ENCODE measurements around the gene NUDT5. TPM values are rescaled to one million over a fixed set of nuclear protein-coding genes. Genes with fewer than 3 reads are reported as not detected.

NUDT5 gene
- 42.3 TPM for total RNA-seq

GRCh38 chr10:12195603-12196506 is at the start of gene NUDT5, which contains the start of gene CDC123:
NUDT5 (minus strand) TSS chr10:12195891; CDS start chr10:12186291, 9,600 bp downstream.
CDC123 (plus strand) TSS chr10:12196188; CDS start chr10:12196246, 58 bp downstream.

GRCh38 chr10:12129222-12130111 is 66.2 kb downstream of the NUDT5 start, which contains the start of gene SEC61A2:
SEC61A2 (plus strand) TSS chr10:12129677; CDS start chr10:12129788, 111 bp downstream.

Other genes with a start within 250 kb of the NUDT5 start
- 44.3 TPM for gene UPF2, start 153.1 kb downstream of the NUDT5 start, total RNA-seq
- gene DHTKD1, start 126.9 kb downstream of the NUDT5 start, total RNA-seq, result 41.7 TPM
- 35.6 TPM for gene SEC61A2, start 66.2 kb downstream of the NUDT5 start, total RNA-seq
- gene CDC123, start 297 bp upstream of the NUDT5 start, total RNA-seq, result 55.3 TPM
- gene CAMK1D, start 153.7 kb upstream of the NUDT5 start, total RNA-seq, result 22.9 TPM

Data from camera-type eye (tissue), 1 donor.